ENCODE data around the gene KCNJ16. TPM values are rescaled to one million over a fixed set of nuclear protein-coding genes. Genes with fewer than 3 reads are reported as not detected.
A peak's percentile ranks its signal among the peaks of the same experiment; 100 is the strongest.

The KCNJ16 gene
- not detected in 2 replicates for total RNA-seq (2021)
- percentile 3 among the genes with signal in this experiment for Bru-seq, nascent RNA
- percentile 3 among the genes with signal in this experiment for BruChase-seq, experiment 1, labeled RNA remaining after a 2-hour chase
- BruChase-seq, experiment 2, labeled RNA remaining after a 6-hour chase, result percentile 1 among the genes with signal in this experiment
- long read RNA-seq, result 0 reads

GRCh38 chr17:70074956-70075355 is at the start of gene KCNJ16:
TSS of gene KCNJ16 (plus strand) at chr17:70075225. CDS start at chr17:70132088, 56,863 bp downstream.
- BruUV-seq (replicated peaks), result no TSS peak
- Histone ChIP-seq H3K4me3 (ENCODE audit: low read depth, low read length, poor library complexity, severe bottlenecking) (no peak within 1 kb of the TSS), H3K27me3 (replicated peaks; ENCODE audit: insufficient read depth, low read depth, low read length, poor library complexity) (peaks cover 30% of the 10 kb centered on the region), H3K9me3 (ENCODE audit: low read depth, low read length, poor library complexity, severe bottlenecking) (no peaks in the 10 kb centered on the region), H3K36me3 (ENCODE audit: insufficient read depth, low read length, poor library complexity, severe bottlenecking) (no peaks in the 10 kb centered on the region), H3K27ac (ENCODE audit: low read depth, low read length, poor library complexity, severe bottlenecking) (no peak within 1 kb of the TSS), H3K4me1 (ENCODE audit: insufficient read depth, low read length, poor library complexity, severe bottlenecking) (no peaks in the 10 kb centered on the region)
- ChIA-PET POLR2A (ENCODE audit: low non-redundant PET) (no interaction called here), CTCF (no interaction called here)
- DNase-seq (ENCODE audit: low spot score), result no peak
- no peak for TF ChIP-seq CTCF (conservative IDR thresholded peaks at IDR 0.05; ENCODE audit: low read depth, low read length)
- no peak for TF ChIP-seq EZH2 (IDR thresholded peaks at IDR 0.05; ENCODE audit: borderline replicate concordance, low read depth, low read length, poor library complexity, severe bottlenecking)
- intact Hi-C loops (cut with micrococcal nuclease; ENCODE audit: unreplicated experiment), result no loop called here

GRCh38 chr17:70028397-70028796 is 46.6 kb upstream of the KCNJ16 start:
- H3K27me3 ChIP-seq (replicated peaks; ENCODE audit: insufficient read depth, low read depth, low read length, poor library complexity), result no peaks in the 10 kb centered on the region
- H3K4me3 ChIP-seq (ENCODE audit: low read depth, low read length, poor library complexity, severe bottlenecking), result no peak overlapping the region
- H3K27ac ChIP-seq (ENCODE audit: low read depth, low read length, poor library complexity, severe bottlenecking), result no peak overlapping the region
- H3K9me3 ChIP-seq (ENCODE audit: low read depth, low read length, poor library complexity, severe bottlenecking), result no peaks in the 10 kb centered on the region
- ChIA-PET POLR2A (ENCODE audit: low non-redundant PET) (no interaction called here), CTCF (no interaction called here)
- no peaks in the 10 kb centered on the region for H3K36me3 ChIP-seq (ENCODE audit: insufficient read depth, low read length, poor library complexity, severe bottlenecking)
- no peak for TF ChIP-seq CTCF (conservative IDR thresholded peaks at IDR 0.05; ENCODE audit: low read depth, low read length)
- no peak for DNase-seq (ENCODE audit: low spot score)
- intact Hi-C loops (cut with micrococcal nuclease; ENCODE audit: unreplicated experiment), result no loop called here
- H3K4me1 ChIP-seq (ENCODE audit: insufficient read depth, low read length, poor library complexity, severe bottlenecking), result no peaks in the 10 kb centered on the region
- BruUV-seq (replicated peaks), result no TSS peak

- CTCF ChIA-PET, result no interaction called here
- DNase-seq (ENCODE audit: low spot score), result no peak
- TF ChIP-seq EZH2 (IDR thresholded peaks at IDR 0.05; ENCODE audit: borderline replicate concordance, low read depth, low read length, poor library complexity, severe bottlenecking) (no peak), CTCF (conservative IDR thresholded peaks at IDR 0.05; ENCODE audit: low read depth, low read length) (no peak)
- BruUV-seq (replicated peaks), result no TSS peak
- Histone ChIP-seq H3K27me3 (replicated peaks; ENCODE audit: insufficient read depth, low read depth, low read length, poor library complexity) (no peaks in the 10 kb centered on the region), H3K27ac (ENCODE audit: low read depth, low read length, poor library complexity, severe bottlenecking) (no peak overlapping the region), H3K36me3 (ENCODE audit: insufficient read depth, low read length, poor library complexity, severe bottlenecking) (no peaks in the 10 kb centered on the region), H3K4me3 (ENCODE audit: low read depth, low read length, poor library complexity, severe bottlenecking) (no peak overlapping the region), H3K4me1 (ENCODE audit: insufficient read depth, low read length, poor library complexity, severe bottlenecking) (no peaks in the 10 kb centered on the region), H3K9me3 (ENCODE audit: low read depth, low read length, poor library complexity, severe bottlenecking) (no peaks in the 10 kb centered on the region)
- POLR2A ChIA-PET (ENCODE audit: low non-redundant PET), result no interaction called here
- intact Hi-C loops (cut with micrococcal nuclease; ENCODE audit: unreplicated experiment), result no loop called here
These were observed 45.9 kb upstream of the KCNJ16 start for GRCh38 chr17:70028978-70029767.

Measured in A673 (cell line).